Psoas muscle (tissue), 8 donors: ENCODE measurements around the gene LRRC46. TPM values are rescaled to one million over a fixed set of nuclear protein-coding genes. Genes with fewer than 3 reads are reported as not detected.

Source experiments
- ATAC-seq, 4 donors: fragments of 200-7000 bp; cut with Tn5 transposase; one replicate each; pipeline ENCODE4 v1.9.1; 2020; ENCODE audit warnings: moderate library complexity in 3 of 4, mild to moderate bottlenecking in 2 of 4
- DNase-seq, 2 donors: peaks; one replicate each; pipeline ENCODE4 v3.0.0-alpha.2; 2020
- H3K27ac ChIP-seq: fragments of 200-600 bp; one replicate; pipeline ENCODE4 v1.8.0; 2022
- H3K27me3 ChIP-seq, 3 donors: fragments of 200-600 bp in 1 of 3; one replicate each; pipeline versions ENCODE4 v1.6.1 to v1.8.0; 2013 to 2022; ENCODE audit warnings: low read length in 2 of 3, mild to moderate bottlenecking in 2 of 3, moderate library complexity in 1 of 3; ENCODE audit not compliant: insufficient read depth in 3 of 3
- H3K36me3 ChIP-seq, 2 donors: fragments of 200-600 bp in 1 of 2; one replicate each; pipeline versions ENCODE4 v1.6.1 to v1.8.0; 2013 to 2022; ENCODE audit warnings: low read depth in 1 of 2, mild to moderate bottlenecking in 1 of 2, moderate library complexity in 1 of 2; ENCODE audit not compliant: insufficient read depth in 1 of 2
- H3K4me1 ChIP-seq: fragments of 200-600 bp; one replicate; pipeline ENCODE4 v1.8.0; 2022
- H3K4me3 ChIP-seq: fragments of 200-600 bp; one replicate; pipeline ENCODE4 v1.8.0; 2022; ENCODE audit warnings: mild to moderate bottlenecking
- H3K9me3 ChIP-seq: fragments of 200-600 bp; one replicate; pipeline ENCODE4 v1.8.0; 2022
- WGBS, 3 donors: extraction: QIAGEN DNeasy Blood & Tissue Kit; methylation state at CpG; one replicate each; pipeline versions ENCODE4 v1.1.6 to v1.1.7; 2013; 5-methylcytosine and 5-hydroxymethylcytosine counted together
- intact Hi-C, 2 donors: fragments of 100-400 bp; cut with DNase I; formaldehyde crosslinking; loops; one replicate each; pipeline versions ENCODE4 v1.11.0 to v1.14.2; 2022
- polyA plus RNA-seq, 3 donors: library from polyadenylated mRNA; stranded (reverse); fragments of 200-250 nt; gene quantifications; one replicate each; pipeline ENCODE4 v1.2.3, GENCODE V29; 2013
- total RNA-seq, 4 donors: library from RNA; stranded (reverse); fragmentation: NEBNext Ultra II Directional in 2 of 4; extraction: Animal tissue kit (Norgen Biotek cat#: 25700) in 2 of 4; gene quantifications; one replicate each; pipeline versions ENCODE4 v1.2.1 to v1.2.4, GENCODE V29; 2021 to 2023
- TF ChIP-seq, protein P1 (sequence below): fragments of 200-600 bp; IDR thresholded peaks from one replicate; pipeline ENCODE4 v1.8.0; 2022; ENCODE audit warnings: antibody characterized with exemption
- donor health status: healthy with polysubstance abuse.
- donor health status: DM: no; HTN: no; CAD: no; lungs with moderate emphysema.
- donor health status: Bipolar disorder and iron deficiency.
- donor health status: healthy.
- donor health status: DM: yes; HTN: yes; CAD: no.
- donor health status: DM: no; HTN: no; CAD: no.
- donor health status: DM: no; HTN: no; CAD: no.
- donor health status: DM: yes; HTN: yes; CAD: no.

The LRRC46 gene
- total and polyA plus RNA-seq, 7 donors = 0.08 to 0.54 (median 0.22) TPM; not detected in 2

DNA sequence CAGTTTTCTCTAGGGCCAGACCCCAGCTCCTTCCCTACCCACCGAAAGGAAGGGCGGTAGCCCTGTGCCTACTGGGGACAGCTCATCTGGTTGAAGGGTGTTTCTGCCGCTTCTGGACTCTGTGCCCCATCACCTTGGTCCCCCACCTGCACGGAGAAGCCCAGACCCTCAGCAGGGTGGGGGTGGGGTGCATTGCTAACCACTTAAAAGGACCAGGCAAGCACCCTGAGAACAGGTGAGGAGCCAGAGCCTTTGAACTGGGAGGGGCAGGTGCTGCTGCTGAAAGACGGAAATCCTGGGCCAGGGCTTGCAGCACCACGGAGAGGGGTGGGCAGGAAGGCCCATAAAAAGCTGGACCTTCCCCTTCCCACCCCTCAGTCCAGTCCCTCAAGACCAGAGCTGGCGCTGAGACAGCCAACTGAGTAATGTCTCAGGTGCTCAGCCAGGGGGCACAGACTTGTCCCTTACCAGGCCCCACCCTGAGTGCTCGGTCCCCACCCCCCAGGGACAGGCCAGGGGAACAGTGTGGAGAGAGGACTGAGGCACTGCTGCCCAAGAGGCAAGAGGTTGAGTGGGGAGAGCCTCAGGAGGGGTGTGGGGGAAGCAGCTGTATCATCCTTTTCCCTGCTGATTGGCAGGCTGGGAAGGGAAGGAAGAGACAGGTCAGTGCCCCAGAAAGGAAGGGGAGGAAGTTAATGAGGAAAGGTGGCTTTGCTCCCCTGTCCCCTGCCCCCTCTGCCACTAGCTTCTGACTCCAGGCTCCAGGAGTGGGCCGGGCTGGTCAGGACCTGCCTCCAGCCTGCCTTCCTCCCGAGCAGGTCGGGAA is 53.6 kb downstream of the LRRC46 start:
- Histone ChIP-seq H3K27me3 (peaks cover 0 to 7% (median 0%) of the 10 kb centered on the region in 3 donors), H3K4me1 (no peaks in the 10 kb centered on the region), H3K9me3 (no peaks in the 10 kb centered on the region), H3K4me3 (no peak overlapping the region), H3K27ac (no peak overlapping the region), H3K36me3 (no peaks in the 10 kb centered on the region)
- intact Hi-C loops = no loop called here
- TF ChIP-seq, protein P1, sequence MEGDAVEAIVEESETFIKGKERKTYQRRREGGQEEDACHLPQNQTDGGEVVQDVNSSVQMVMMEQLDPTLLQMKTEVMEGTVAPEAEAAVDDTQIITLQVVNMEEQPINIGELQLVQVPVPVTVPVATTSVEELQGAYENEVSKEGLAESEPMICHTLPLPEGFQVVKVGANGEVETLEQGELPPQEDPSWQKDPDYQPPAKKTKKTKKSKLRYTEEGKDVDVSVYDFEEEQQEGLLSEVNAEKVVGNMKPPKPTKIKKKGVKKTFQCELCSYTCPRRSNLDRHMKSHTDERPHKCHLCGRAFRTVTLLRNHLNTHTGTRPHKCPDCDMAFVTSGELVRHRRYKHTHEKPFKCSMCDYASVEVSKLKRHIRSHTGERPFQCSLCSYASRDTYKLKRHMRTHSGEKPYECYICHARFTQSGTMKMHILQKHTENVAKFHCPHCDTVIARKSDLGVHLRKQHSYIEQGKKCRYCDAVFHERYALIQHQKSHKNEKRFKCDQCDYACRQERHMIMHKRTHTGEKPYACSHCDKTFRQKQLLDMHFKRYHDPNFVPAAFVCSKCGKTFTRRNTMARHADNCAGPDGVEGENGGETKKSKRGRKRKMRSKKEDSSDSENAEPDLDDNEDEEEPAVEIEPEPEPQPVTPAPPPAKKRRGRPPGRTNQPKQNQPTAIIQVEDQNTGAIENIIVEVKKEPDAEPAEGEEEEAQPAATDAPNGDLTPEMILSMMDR = no peak
- ATAC-seq (no peak), DNase-seq (no peak)
- WGBS, 3 donors = 33 to 50% (median 47%) methylated on average over 11 of the region's 11 CpGs

Other genes with a start within 250 kb of the LRRC46 start
- gene KPNB1, start 181.8 kb upstream of the LRRC46 start, total RNA-seq = 100 to 1,000 TPM; 192 to 323 (median 227) TPM
- 100 to 1,000 TPM in 2 of 3 donors, 10 to 100 TPM in 1; 78.0 to 121 (median 120) TPM for gene KPNB1, start 181.8 kb upstream of the LRRC46 start, polyA plus RNA-seq
- gene TBKBP1, start 137.5 kb upstream of the LRRC46 start, total RNA-seq = 10 to 100 TPM; 14.5 to 20.6 (median 18.9) TPM
- 10 to 100 TPM in 2 of 3 donors, 1 to 10 TPM in 1; 5.3 to 37.9 (median 27.4) TPM for gene TBKBP1, start 137.5 kb upstream of the LRRC46 start, polyA plus RNA-seq
- gene TBX21, start 98.4 kb upstream of the LRRC46 start, total RNA-seq = under 1 TPM; 0.12 to 0.36 (median 0.19) TPM
- gene TBX21, start 98.4 kb upstream of the LRRC46 start, polyA plus RNA-seq = under 1 TPM in 2 of 3 donors, not detected in 1; 0.04 to 0.12 TPM
- 10 to 100 TPM in 1 of 4 donors, 1 to 10 TPM in 3; 2.6 to 23.4 (median 5.3) TPM for gene OSBPL7, start 9.9 kb upstream of the LRRC46 start, total RNA-seq
- 1 to 10 TPM in 2 of 3 donors, under 1 TPM in 1; 0.95 to 1.7 (median 1.3) TPM for gene OSBPL7, start 9.9 kb upstream of the LRRC46 start, polyA plus RNA-seq
- 10 to 100 TPM; 37.8 to 51.9 (median 46.3) TPM for gene MRPL10, start 129 bp upstream of the LRRC46 start, total RNA-seq
- 10 to 100 TPM; 44.1 to 78.6 (median 56.1) TPM for gene MRPL10, start 129 bp upstream of the LRRC46 start, polyA plus RNA-seq
- 10 to 100 TPM; 12.2 to 33.5 (median 19.5) TPM for gene SCRN2, start 9.6 kb downstream of the LRRC46 start, total RNA-seq
- gene SCRN2, start 9.6 kb downstream of the LRRC46 start, polyA plus RNA-seq = 10 to 100 TPM; 10.7 to 18.8 (median 15.1) TPM
- gene SP6, start 19.5 kb downstream of the LRRC46 start, total RNA-seq = under 1 TPM in 1 of 4 donors, not detected in 3; 0.16 TPM
- gene SP6, start 19.5 kb downstream of the LRRC46 start, polyA plus RNA-seq = under 1 TPM in 2 of 3 donors, not detected in 1; 0.04 to 0.27 TPM
- 10 to 100 TPM; 10.8 to 16.1 (median 12.8) TPM for gene SP2, start 64.6 kb downstream of the LRRC46 start, total RNA-seq
- 10 to 100 TPM in 1 of 3 donors, 1 to 10 TPM in 2; 6.2 to 10.2 (median 7.2) TPM for gene SP2, start 64.6 kb downstream of the LRRC46 start, polyA plus RNA-seq
- gene PNPO, start 109.9 kb downstream of the LRRC46 start, total RNA-seq = 10 to 100 TPM; 28.2 to 42.3 (median 33.8) TPM
- 10 to 100 TPM; 12.0 to 30.0 (median 12.8) TPM for gene PNPO, start 109.9 kb downstream of the LRRC46 start, polyA plus RNA-seq
- not detected for gene PRR15L, start 126.2 kb downstream of the LRRC46 start, total RNA-seq
- under 1 TPM in 2 of 3 donors, not detected in 1; 0.04 to 0.17 TPM for gene PRR15L, start 126.2 kb downstream of the LRRC46 start, polyA plus RNA-seq
- gene CDK5RAP3, start 139.4 kb downstream of the LRRC46 start, total RNA-seq = 10 to 100 TPM; 21.0 to 44.1 (median 34.5) TPM
- gene CDK5RAP3, start 139.4 kb downstream of the LRRC46 start, polyA plus RNA-seq = 10 to 100 TPM; 25.4 to 29.9 (median 25.6) TPM
- gene COPZ2, start 206.1 kb downstream of the LRRC46 start, total RNA-seq = 100 to 1,000 TPM in 1 of 4 donors, 10 to 100 TPM in 3; 56.4 to 130 (median 66.4) TPM
- 10 to 100 TPM; 16.8 to 46.0 (median 35.5) TPM for gene COPZ2, start 206.1 kb downstream of the LRRC46 start, polyA plus RNA-seq
- gene NFE2L1, start 216.7 kb downstream of the LRRC46 start, total RNA-seq = 1,000 to 10,000 TPM in 3 of 4 donors, 100 to 1,000 TPM in 1; 990 to 1,423 (median 1,174) TPM
- gene NFE2L1, start 216.7 kb downstream of the LRRC46 start, polyA plus RNA-seq = 1,000 to 10,000 TPM in 1 of 3 donors, 100 to 1,000 TPM in 2; 308 to 1,601 (median 620) TPM